Uterus (tissue), 4 donors: ENCODE measurements around the gene FES. TPM values are rescaled to one million over a fixed set of nuclear protein-coding genes. Genes with fewer than 3 reads are reported as not detected.
"Not testable (repeated sequence)": the region's sequence is repeated elsewhere in the genome, so short reads cannot be mapped to it uniquely, and the experiment has no call there.

Experiments used
- DNase-seq, 2 donors: peaks; one replicate each; pipeline ENCODE4 v3.0.0-alpha.2; 2019 to 2020
- H3K27ac ChIP-seq, 2 donors: fragments of 200-600 bp; sonication (generic); 1 replicate in 1 of 2; 2 replicates in 1 of 2; pipeline ENCODE4 v1.5.1; 2016 to 2018
- H3K27me3 ChIP-seq, 2 donors: fragments of 200-600 bp; sonication (generic); one replicate each; pipeline ENCODE4 v1.5.1; 2018 to 2019; ENCODE audit warnings: control low read depth in 1 of 2
- H3K36me3 ChIP-seq, 2 donors: fragments of 200-600 bp; sonication (generic); one replicate each; pipeline ENCODE4 v1.5.1; 2019; ENCODE audit warnings: control low read depth in 1 of 2
- H3K4me1 ChIP-seq, 2 donors: fragments of 200-600 bp; sonication (generic); one replicate each; pipeline ENCODE4 v1.5.1; 2018 to 2019; ENCODE audit warnings: control low read depth in 1 of 2
- H3K4me3 ChIP-seq, 2 donors: fragments of 200-600 bp; sonication (generic); 1 replicate in 1 of 2; 2 replicates in 1 of 2; pipeline ENCODE4 v1.5.1; 2018 to 2019; ENCODE audit warnings: mild to moderate bottlenecking in 1 of 2
- H3K9me3 ChIP-seq, 2 donors: fragments of 200-600 bp; sonication (generic); one replicate each; pipeline ENCODE4 v1.5.1; 2019; ENCODE audit warnings: control low read depth in 1 of 2
- CTCF ChIP-seq, 4 experiments: fragments of 200-600 bp in 2 of 4; fragments of 450-650 bp in 2 of 4; sonication (generic) in 2 of 4; IDR thresholded peaks; one replicate each; pipeline ENCODE4 v1.5.1; 2016 to 2019; ENCODE audit warnings: antibody characterized with exemption in 4 of 4, mild to moderate bottlenecking in 2 of 4, moderate library complexity in 1 of 4
- POLR2A ChIP-seq, 2 donors: fragments of 450-650 bp; IDR thresholded peaks; one replicate each; pipeline ENCODE4 v1.6.1; 2016; ENCODE audit warnings: antibody characterized with exemption in 2 of 2, mild to moderate bottlenecking in 1 of 2, moderate library complexity in 1 of 2
- intact Hi-C: fragments of 100-400 bp; cut with DNase I; formaldehyde crosslinking; loops from one replicate; pipeline ENCODE4 v1.15.1; 2023; ENCODE audit warnings: low total_unique reads
- total RNA-seq, 4 donors: library from RNA; depleted of rRNA in 3 of 4; stranded (reverse); fragments of >200 nt in 3 of 4; gene quantifications; one replicate each; pipeline versions ENCODE4 v1.1.0 to v1.2.4, GENCODE V29; 2014 to 2023
- donor health status: DM: yes; HTN: yes; CAD: no.

Gene FES
- total RNA-seq, 4 donors from 2014 or later, result 4.4 to 968 (median 60.1) TPM

- Histone ChIP-seq H3K36me3 (no peaks in the 10 kb centered on the region), H3K4me1 (peaks cover 0 to 5% of the 10 kb centered on the region in 2 donors)
Observed at GRCh38 chr15:90905306-90906180, 21.2 kb downstream of the FES start.

GRCh38 chr15:90906181-90906849 lies 22.0 kb downstream of the FES start:
- Histone ChIP-seq H3K4me3 (no peak overlapping the region), H3K27me3 (no peaks in the 10 kb centered on the region), H3K4me1 (peaks cover 0 to 5% of the 10 kb centered on the region in 2 donors), H3K36me3 (no peaks in the 10 kb centered on the region), H3K27ac (no peak overlapping the region), H3K9me3 (no peaks in the 10 kb centered on the region)
- no peak for DNase-seq
- intact Hi-C loops, result no loop called here
- TF ChIP-seq POLR2A (IDR thresholded peaks at IDR 0.05), result no peak
- TF ChIP-seq CTCF (IDR thresholded peaks at IDR 0.05), result no peak

More at GRCh38 chr15:90905306-90906180, 21.2 kb downstream of the FES start:
- Histone ChIP-seq H3K27me3 (no peaks in the 10 kb centered on the region), H3K4me3 (no peak overlapping the region), H3K27ac (no peak overlapping the region), H3K9me3 (no peaks in the 10 kb centered on the region)
- no peak for DNase-seq
- intact Hi-C loops, result no loop called here
- no peak for TF ChIP-seq CTCF (IDR thresholded peaks at IDR 0.05)
- no peak for TF ChIP-seq POLR2A (IDR thresholded peaks at IDR 0.05)

GRCh38 chr15:90907051-90907660 lies 22.9 kb downstream of the FES start:
- Histone ChIP-seq H3K4me1 (peaks cover 0 to 5% of the 10 kb centered on the region in 2 donors), H3K27ac (no peak overlapping the region), H3K36me3 (no peaks in the 10 kb centered on the region), H3K9me3 (no peaks in the 10 kb centered on the region), H3K27me3 (no peaks in the 10 kb centered on the region), H3K4me3 (no peak overlapping the region)
- no peak for DNase-seq
- no peak for TF ChIP-seq CTCF (IDR thresholded peaks at IDR 0.05)
- intact Hi-C loops, result no loop called here

GRCh38 chr15:90907838-90908507 lies 23.7 kb downstream of the FES start:
- intact Hi-C loops, result no loop called here
- no peak for TF ChIP-seq POLR2A (IDR thresholded peaks at IDR 0.05)
- TF ChIP-seq CTCF (IDR thresholded peaks at IDR 0.05), result no peak
- H3K4me3 ChIP-seq, result no peak overlapping the region
- H3K9me3 ChIP-seq, result no peaks in the 10 kb centered on the region
- no peak for DNase-seq
- no peak overlapping the region for H3K27ac ChIP-seq
- no peaks in the 10 kb centered on the region for H3K36me3 ChIP-seq
- no peaks in the 10 kb centered on the region for H3K27me3 ChIP-seq
- H3K4me1 ChIP-seq, result peaks cover 0 to 5% of the 10 kb centered on the region in 2 donors

GRCh38 chr15:90909449-90909848 lies 25.1 kb downstream of the FES start:
- H3K4me3 ChIP-seq, H3K36me3 ChIP-seq, H3K27ac ChIP-seq, H3K4me1 ChIP-seq, H3K9me3 ChIP-seq, H3K27me3 ChIP-seq, intact Hi-C loops, DNase-seq: not testable (repeated sequence)
